Measurements from ENCODE around the gene ERMARD.

Gene ERMARD

DNA sequence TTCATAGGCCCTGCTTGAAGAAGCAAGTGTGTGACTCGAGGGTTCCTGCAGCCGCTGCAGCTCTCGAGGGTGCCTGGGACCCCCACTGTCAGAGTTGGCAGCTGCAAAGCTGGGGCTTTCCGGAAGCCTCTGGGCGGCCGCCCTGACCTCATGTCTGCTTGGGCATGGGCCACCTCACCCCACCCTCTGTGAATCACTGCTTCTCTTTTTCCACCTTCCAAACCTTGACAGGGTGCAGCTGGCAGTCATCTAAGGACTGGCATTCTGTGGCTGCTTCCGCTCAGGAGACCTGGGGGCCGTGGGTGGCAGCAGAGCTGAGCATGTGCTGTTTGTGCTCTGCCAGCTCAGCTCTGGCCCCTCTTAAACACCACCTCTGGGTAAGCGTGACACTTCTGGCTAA lies 32.0 kb downstream of the ERMARD start:
- DNase-seq = no peak

DNA sequence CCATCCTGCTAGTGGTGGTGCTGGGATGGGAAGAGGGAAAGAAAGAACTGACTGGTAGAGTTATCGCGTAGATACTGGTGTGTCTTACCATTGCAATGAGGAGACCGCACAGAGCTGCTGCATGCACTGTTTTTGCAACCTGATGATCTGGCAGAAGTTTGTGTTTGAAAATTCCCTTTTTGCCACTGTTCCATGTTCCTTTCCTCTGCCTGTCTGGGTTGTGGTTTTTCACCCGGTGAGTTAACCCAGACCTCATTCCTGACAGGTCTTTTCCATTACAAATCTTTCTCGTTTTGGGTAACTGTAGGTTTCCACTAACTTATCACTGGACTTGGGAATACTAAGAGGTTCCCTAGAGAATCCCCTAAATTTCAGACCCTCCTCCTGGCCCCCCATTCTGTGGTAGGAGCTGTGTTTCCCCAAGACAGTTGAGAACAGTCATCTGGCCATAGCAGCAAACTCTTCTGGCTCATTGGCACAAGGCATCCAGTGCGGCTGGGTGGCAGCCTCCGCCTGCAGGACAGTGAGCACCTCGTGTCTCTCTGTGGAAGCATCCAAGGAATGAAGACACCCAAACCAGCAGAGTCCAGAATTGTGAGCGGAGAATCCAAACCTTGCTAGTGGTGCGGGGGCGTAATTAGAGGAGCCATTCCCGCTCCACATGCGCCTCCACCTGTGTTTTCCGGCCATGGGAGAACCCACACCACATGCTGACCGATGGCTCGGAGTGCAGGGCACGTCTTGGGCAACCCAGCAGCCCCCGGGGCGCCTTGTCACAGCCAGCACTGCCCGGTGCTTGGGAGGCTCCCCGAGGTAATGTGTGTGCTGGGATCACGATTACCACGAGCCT lies 32.8 kb downstream of the ERMARD start:
- no peak for DNase-seq

DNA sequence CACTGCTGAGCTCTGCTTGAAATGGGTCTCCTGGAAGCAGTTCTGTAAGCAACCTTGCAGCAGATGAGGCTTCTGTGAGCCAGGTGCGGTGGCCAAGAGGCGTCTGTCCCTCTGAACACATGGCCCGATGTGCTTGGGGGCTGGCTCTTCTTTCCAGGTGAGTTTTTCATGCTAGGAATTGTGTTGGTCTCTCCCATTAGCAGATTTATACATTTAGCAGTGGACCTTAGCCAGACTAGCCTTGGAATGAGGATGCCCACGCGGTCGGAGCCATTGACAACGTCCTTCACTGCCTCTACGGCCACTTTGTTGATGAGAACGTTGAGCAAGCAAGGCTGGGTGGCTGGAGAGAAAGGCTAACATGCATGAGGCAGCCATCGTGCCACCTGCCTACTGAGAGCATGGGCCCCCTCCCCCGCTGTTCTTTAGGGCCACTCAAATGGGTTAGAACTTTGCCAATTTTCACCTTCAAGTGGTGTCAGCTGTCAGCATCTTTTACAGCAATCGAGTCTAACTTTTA lies 33.5 kb downstream of the ERMARD start:
- no peak for DNase-seq

DNA sequence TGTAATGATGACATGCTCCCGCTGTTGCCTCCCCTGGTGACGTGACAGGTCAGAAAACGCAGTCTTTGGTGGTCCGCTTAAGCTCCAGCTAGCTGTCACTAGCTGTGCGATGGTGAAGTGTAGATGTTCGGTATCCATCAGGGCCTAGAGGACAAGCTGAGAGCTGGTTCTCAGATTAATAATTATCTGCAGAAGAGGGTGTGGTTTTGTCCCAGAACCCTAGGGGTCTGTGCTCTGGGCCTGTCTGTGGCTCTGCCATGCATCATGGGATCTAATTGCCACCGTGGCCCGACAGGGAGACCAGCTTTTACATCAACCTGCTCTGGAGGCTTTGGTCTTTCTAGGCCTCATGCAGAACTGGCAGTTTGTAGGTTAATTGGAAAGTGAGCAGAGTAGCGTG lies 34.1 kb downstream of the ERMARD start:
- DNase-seq = no peak

DNA sequence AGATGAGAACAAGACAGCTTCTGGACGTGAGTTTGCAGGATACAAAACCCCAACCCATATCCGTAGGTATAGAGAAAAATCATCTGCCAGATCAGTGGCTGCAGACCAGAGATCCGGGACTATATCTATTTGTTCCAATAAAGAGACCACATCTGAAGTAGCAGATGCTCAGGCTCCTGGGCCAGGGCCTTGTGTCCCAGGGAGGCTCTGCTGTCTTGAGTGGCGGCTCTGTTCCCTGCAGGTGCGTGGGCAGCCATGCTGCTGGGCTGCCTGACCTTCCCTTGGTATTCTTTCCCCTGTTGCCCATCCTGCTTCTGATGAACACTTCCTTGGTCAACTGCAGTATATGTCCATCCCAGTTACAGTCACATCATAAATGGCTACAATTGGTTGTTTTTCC lies 34.9 kb downstream of the ERMARD start:
- DNase-seq = no peak

DNA sequence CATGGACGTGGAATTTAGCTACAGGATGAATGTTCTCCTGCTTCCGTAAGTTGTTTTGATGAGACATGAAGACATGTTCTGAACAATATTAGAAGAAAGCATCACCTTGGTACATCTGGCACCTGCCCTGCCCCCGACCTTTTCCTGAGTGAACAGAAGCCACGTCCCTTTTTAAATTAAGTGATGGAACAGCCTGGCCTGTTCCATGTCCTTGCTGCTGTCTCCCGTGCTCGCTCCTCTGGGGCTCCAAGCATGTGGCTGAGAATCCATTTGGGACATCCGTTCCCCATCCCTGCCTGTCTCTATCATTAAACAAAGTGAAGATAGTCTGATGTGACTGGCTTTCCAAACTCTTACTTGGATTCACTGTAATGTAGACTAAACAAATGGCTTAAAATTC lies 36.4 kb downstream of the ERMARD start:
- DNase-seq = no peak

DNA sequence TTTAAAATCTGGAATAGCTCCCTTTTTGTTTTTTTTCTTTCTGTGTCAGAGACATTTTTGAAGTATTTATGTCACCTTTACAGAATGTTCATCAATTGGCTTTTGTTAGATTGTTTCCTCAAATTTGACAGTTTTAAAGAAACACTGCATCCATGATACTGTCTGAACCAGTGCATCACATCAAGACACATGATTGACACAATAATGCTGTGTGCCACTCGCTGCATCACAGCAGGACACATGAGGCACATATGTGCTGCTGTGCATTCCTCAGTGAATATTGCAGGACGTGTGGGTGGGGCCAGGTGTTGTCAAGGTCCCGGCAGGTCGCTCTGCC lies 37.4 kb downstream of the ERMARD start:
- no peak for DNase-seq

DNA sequence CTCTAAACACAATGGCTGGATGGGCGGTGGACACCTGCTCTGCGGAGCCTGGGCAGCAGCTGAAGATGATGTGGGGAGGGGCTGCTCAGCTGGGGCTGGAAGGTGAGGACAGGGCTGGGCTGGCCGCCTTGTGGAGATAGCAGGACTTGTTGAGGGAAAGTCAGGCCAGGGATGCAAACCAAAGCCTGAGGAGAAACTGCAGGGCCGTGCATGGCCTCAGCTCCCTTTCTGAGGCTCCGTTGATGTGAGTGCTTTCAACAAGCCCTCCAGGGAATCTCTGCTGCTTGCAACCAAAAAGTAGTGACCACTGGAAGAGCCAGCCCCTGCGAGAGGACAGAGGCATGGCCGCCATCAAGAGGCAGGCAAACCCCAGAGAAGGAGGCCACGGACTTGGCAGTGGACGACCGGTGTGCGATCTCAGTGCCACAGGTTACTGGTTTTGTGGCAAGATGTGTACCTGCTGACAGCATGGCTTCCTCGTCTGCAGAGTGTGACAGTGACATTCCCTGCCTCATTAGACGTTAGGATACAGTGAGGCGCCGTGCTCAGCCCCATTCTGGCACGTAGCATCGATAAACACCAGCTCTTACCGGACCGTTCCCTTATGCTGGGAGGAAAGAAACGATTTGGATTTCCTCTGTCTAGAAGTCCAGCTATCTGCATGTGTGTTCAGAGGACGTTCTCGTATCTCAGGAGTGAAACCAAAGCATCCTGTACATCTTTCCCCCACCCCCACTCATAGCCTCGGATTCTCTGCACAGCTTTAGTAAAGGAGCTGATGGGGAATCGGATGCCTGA lies 37.9 kb downstream of the ERMARD start:
- no peak for DNase-seq

DNA sequence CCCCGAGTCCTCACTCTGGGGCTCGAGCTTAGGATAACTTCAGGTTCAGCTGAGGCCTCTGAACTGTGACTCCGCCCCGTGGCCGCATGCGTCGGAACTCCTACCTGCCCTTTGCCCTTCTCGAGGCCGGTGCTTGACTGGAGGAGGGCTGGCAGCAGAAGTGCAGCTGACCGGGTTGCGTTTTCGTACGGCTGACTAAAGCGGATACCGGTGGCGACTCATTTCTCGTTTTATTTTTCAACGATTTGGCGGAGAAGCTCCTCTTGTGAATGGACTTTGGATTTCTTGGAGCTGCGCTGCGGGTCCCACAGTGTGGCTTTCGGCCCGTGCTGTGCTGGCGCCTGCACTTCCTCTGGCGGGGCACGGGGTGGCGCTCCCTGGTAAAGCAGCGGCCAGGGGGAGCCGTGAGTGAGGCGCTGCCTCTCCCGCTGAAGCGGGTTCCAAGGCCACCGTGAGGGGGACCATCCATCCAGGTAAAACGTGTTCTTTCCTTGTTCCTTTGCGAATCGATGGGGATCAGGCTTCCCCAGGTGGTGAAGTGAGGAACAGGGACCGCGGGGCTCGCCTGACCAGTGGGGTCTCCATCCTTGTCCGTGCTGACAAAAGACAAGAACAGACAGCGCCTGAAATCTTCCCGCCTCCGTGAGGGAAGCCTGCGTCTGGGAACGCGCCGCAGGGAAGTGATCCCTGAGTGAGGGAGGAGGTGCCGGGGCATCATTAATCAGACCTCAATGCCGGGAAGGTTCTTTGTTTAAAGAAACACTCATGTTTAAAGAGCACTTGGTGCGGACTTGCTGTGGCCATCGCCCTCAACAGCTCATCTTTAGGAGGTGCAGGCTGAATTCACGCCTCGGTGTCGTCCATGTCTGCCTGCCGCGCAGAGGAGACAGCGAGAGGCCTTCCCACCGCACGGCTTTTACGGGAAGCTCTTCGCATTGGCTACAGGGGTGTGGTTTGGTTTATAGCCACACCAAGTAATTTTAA lies 38.8 kb downstream of the ERMARD start:
- peak; percentile 92 for DNase-seq

DNA sequence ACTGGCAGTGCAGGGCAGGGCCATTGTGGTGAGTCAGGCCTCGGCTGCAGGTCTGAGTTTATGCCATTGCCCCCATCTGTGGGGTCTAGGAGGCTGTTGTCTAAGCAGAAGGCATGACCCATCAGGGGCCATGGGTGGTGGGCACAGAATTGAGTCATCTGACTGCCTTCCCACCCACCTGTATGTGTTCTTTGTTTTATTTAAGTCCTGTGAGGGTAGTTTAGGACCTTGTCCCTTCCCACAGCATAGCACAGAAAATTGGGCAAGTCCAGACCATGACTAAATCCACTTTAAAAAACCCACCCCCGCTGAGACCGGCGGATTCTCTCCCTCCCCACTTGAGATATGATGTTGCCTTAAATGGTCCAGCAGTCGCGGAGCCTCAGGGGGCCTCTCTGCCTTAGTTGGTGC lies 40.3 kb downstream of the ERMARD start:
- no peak for DNase-seq

DNA sequence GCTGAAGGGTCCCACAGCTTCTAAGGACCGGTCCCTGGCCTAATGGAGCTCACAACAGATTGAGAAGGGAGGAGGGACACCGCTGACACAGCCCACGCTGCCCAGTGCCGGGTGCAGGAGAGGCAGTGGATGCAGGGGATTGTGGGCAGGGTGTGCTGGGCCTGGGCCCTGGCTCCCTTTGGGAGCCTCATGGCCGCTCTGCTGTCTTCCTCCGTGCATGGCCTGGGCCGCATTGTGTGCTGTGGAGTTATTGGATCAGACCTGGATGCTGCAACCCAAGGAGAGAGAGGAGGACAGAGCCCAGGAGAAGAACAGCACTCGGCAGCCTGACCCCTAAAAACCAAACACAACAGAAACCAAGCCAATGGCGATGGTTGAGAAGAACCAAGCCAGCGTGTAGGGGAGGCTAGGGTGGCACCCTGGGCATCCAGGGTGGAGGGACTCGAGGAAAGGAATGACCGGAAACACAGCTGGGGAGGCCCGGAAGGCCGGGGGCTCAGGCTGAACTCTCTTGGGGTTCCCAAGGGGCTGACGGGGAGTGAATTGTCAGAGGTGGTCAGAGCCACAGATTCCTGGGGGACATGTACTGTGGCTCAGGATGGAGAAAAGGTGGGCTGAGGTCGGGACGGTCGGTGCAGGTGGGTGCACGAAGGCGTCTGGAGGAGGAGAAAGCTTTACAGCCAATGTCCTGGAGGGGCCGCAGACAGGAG lies 41.0 kb downstream of the ERMARD start:
- no peak for DNase-seq

DNA sequence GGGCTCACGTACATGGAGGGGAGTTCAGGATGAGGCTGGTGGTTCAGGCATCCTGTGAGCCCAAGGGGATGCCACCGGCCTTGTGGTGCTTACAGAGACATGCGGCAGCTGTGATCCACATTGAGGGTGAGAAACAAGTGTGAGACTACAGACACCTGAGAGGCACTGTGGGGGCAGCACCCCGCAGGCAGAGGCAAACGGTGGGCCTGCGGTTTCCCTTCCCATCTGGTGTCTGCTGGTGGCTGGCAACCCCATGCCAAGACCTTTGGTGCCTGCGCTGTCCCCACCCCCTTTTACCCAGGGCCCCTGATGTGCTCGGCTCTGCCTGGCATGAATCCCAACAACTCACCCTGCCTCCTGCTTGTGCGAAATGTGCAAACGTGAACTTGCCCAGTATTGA lies 42.0 kb downstream of the ERMARD start:
- DNase-seq = no peak

DNA sequence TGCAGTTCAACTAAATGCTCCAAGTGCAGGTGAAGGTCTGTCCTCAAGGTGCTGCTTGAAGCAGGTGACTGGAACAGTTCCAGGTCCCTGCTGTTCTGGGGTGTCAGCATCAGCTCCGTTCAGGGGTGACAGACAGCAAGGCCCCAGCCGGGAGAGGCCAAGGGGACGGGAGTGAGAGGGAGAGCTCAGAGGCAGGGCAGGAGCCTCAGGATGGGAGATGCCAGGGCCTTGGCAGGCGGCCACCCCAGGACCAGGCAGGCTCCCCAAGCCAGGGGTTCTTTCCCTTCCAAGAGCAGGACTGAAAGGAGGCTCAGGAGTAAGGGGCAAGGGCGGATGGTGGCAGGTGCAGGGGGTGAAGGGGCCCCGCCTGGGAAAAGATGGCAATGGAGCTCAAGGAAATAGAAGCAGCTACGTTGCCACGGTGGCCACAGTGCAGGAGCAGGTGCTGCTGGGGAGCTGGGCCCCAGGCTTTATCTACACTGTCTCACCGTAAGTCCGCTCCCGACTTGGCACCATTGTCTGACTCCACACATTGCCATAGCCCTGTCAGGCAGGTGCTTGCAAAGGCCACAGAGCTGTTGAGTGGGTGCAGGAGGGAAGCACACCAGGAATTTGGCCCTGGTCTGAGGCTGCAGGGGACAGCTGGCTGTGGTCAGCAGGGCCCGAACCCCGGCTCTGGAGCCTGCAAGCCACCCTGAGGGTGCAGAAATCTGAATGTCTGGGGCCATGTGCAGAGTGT lies 43.1 kb downstream of the ERMARD start:
- no peak for DNase-seq

DNA sequence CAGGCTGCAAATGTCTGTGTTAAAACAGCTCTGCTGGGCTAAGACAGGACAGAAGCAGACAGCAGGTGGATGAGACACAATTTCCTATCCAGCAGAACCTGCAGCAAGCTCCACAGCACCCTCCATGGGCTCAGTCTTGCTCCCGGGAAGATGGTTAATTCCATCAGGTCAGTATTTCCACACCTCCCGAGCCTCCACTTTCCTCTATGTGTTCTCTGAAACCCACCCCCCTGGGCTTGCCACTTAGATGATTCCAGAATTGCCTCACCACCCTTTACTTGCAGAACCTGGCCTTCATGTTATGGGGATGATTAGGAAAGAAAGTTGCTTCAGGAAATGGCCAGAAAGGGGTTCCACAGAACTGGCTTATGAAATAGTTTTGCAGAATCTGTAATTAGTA lies 43.8 kb downstream of the ERMARD start:
- DNase-seq = no peak

DNA sequence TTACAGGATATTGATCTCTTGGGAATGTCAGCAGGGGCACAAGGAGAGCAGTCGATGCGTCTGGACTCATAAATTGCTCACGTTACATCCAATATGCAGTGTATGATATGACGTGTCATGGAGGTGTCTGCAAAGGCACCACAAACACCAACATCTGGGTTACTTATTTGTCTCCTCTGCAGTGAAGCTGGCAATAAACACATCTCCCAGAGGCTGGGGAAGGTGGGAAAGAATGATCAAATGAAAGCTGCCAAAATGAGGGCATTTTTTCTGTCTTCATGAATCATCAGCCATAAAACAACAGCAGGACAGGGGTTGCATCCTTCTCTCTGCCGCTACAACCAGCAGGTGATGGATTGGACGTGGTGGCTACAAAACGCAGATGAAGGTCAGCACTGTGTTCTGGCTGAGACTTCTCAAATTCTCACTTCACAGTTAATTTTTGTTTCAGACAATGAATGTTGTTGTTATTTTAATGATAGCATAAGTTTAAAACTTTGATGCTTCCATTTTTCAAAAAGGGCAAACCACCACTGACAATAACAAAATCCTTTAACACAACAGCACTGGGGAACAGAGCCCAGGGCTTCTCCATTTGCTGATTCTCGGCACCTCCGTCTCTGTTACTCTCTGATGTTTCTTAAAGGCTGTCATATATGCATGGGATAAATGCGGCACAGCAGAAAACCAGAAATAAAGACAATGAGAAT lies 47.5 kb downstream of the ERMARD start:
- DNase-seq = no peak

DNA sequence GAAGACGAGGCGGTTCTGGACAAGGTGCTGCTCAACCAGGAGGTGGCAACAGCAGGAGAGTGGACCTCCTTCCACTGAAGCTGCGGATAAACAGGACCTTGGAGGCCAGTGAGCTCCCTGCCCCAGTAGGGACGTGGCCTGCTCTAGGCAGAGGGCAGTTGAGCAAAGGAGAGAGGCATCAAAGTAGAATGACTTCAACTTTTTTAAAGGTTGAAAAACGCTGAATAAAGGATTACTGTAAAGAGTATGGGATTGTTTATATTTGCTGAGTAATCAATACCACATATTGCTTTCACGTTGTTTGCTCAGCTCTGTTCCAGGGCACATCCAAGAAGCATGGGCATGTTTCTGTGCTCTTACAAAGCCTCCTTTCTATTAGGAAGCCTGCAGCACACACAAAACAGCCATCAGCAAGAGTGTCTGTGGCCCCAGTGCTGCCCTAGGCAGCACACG lies 48.1 kb downstream of the ERMARD start:
- DNase-seq = no peak

DNA sequence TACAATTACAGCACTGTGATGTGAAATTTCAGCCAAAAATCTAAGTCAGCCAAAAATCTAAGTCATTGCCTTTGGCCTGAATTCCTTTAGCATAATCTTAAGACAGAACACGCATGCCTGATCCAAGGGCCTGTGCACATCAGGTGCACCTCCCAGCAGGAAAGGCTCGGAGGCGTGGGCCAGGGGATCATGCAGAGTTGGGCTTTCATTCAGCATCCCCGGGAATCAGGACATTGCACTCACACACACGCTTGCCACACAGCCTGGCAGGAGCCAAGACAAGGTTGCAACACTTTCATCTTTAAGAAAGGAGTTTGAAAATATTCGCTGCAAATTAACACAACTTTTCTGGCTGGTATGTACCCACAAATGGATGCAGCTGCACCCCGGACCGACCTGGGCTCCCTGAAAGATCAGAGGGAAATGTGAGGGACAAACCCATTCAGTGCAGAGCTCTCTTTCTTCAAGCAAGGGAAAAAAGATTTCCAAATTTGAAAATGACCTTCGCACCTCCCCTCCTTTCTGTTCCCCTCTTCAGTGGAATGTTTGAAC lies 48.8 kb downstream of the ERMARD start:
- no peak for DNase-seq

DNA sequence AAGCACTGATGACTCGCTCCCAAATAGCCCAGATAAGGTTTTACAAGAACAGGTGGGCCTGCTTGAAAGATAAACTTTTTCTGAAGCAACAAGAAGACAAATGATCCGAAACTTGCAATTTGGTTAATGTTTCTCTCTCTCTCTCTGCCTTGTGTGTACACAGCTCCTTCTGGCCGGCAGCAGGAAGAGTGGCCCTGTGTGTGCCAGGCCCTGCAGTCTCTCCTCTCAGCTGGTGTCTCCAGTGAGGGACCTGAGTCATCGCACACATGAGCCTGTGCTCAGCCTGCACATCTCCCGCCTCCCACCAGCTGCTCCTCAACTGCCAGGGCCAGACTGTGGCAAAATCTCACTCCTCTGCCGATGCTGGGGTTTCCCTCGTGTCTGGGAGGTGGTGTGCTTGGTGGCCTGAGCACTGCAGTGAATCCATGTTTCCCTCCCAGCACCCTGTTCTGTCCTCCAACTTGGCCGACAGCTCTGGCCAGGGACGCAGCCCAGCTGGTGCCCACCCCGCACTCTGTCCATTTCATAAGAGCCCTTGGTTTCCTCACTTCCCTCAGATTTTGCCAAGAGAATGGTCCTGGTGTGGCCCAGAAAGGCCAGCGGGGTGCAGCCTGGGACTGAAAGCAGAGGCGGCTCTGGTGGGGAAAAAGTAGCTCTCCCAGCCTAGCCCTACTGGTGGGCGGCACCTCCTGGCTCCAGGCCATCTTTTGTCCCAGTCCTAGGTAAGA lies 49.4 kb downstream of the ERMARD start:
- DNase-seq = no peak

All from right kidney (tissue), 1 donor.